Measurements from ENCODE around the gene ATP6V0A1. TPM values are rescaled to one million over a fixed set of nuclear protein-coding genes. Genes with fewer than 3 reads are reported as not detected.

ATP6V0A1 gene
- total and polyA plus RNA-seq, 8 donors = 13.1 to 435 (median 80.2) TPM

DNA sequence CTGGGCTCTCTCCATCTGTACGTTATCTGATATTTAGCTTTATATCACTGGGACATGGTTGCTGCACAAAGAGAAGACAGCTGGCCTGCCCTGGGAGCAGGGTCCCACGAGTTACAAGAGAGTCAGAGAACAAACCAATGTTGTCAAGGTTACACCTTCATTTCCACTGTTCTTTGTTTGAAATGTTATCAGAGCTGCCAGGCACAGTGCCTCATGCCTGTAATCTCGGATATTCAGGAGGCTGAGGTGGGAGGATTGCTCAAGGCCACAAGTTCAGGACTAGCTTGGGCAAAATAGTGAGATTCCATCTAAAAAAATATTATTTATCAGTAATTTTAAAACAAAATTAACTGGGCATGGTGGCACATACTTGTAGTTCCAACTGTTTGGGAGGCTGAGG lies 34.6 kb downstream of the ATP6V0A1 start:
- Histone ChIP-seq H3K27ac (no peak overlapping the region), H3K27me3 (no peaks in the 10 kb centered on the region), H3K36me3 (peaks cover 17 to 100% (median 100%) of the 10 kb centered on the region in 4 donors), H3K9me3 (no peaks in the 10 kb centered on the region), H3K4me3 (no peak overlapping the region), H3K4me1 (no peaks in the 10 kb centered on the region)
- no peak for DNase-seq
- intact Hi-C loops (cut with DNase I; ENCODE audit: low total_unique reads) = no loop called here
- WGBS, 5 donors = 42 to 64% (median 52%) methylated on average over 3 of the region's 3 CpGs
- TF ChIP-seq, protein P1, sequence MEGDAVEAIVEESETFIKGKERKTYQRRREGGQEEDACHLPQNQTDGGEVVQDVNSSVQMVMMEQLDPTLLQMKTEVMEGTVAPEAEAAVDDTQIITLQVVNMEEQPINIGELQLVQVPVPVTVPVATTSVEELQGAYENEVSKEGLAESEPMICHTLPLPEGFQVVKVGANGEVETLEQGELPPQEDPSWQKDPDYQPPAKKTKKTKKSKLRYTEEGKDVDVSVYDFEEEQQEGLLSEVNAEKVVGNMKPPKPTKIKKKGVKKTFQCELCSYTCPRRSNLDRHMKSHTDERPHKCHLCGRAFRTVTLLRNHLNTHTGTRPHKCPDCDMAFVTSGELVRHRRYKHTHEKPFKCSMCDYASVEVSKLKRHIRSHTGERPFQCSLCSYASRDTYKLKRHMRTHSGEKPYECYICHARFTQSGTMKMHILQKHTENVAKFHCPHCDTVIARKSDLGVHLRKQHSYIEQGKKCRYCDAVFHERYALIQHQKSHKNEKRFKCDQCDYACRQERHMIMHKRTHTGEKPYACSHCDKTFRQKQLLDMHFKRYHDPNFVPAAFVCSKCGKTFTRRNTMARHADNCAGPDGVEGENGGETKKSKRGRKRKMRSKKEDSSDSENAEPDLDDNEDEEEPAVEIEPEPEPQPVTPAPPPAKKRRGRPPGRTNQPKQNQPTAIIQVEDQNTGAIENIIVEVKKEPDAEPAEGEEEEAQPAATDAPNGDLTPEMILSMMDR (IDR thresholded peaks at IDR 0.05) = no peak
- no peak for TF ChIP-seq POLR2AphosphoS5 (IDR thresholded peaks at IDR 0.05)
- TF ChIP-seq EP300 (IDR thresholded peaks at IDR 0.05) = no peak
- TF ChIP-seq POLR2A (IDR thresholded peaks at IDR 0.05) = no peak

DNA sequence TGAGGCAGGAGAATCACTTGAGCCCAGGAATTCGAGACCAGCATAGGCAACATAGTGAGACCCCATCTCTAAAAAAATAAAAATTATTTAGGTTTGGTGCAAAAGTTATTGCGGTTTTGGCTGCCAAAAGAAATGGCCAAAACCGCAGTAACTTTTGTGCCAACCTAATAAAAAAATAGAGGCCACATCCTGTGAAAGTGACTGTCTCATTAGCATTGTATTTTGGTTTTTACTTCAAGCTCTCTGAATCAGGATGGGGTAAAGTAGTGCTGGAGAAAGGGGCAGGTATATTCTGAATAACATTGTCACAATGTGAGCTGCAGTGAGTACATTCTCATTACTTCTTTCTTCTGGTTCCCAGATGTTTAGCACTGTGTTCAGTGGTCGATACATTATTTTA lies 36.0 kb downstream of the ATP6V0A1 start:
- DNase-seq = no peak
- peaks cover 21 to 100% (median 100%) of the 10 kb centered on the region in 4 donors for H3K36me3 ChIP-seq
- TF ChIP-seq EP300 (IDR thresholded peaks at IDR 0.05) (no peak), POLR2A (IDR thresholded peaks at IDR 0.05) (no peak), POLR2AphosphoS5 (IDR thresholded peaks at IDR 0.05) (no peak)
- TF ChIP-seq, protein P1 (IDR thresholded peaks at IDR 0.05) = no peak

DNA sequence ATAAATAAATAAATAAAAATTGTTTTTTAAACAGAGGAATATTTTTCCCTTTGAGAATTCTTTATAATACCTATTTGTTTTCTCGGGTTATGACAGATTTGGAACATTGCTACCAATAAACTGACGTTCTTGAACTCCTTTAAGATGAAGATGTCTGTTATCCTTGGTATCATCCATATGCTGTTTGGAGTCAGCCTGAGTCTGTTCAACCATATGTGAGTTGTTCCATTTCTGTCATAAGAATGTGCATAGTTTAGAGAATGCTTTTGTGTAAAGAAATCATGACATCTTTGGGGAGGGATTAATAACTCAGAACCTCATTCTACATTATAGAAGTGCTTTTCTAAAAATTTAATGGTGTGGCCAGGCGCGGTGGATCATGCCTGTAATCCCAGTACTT lies 40.1 kb downstream of the ATP6V0A1 start:
- Histone ChIP-seq H3K36me3 (peaks cover 47 to 100% (median 100%) of the 10 kb centered on the region in 4 donors), H3K4me3 (no peak overlapping the region), H3K27ac (no peak overlapping the region), H3K27me3 (no peaks in the 10 kb centered on the region), H3K4me1 (no peaks in the 10 kb centered on the region), H3K9me3 (no peaks in the 10 kb centered on the region)
- WGBS, 5 donors = 89 to 96% (median 93%) methylated on average over 4 of the region's 4 CpGs
- DNase-seq = no peak
- no peak for TF ChIP-seq POLR2AphosphoS5 (IDR thresholded peaks at IDR 0.05)
- TF ChIP-seq POLR2A (IDR thresholded peaks at IDR 0.05) = no peak
- TF ChIP-seq, protein P1 (IDR thresholded peaks at IDR 0.05) = no peak
- TF ChIP-seq EP300 (IDR thresholded peaks at IDR 0.05) = no peak
- intact Hi-C loops (cut with DNase I; ENCODE audit: low total_unique reads) = no loop called here

More for the DNA sequence above, 36.0 kb downstream of the ATP6V0A1 start:
- 62 to 81% (median 69%) methylated on average over 4 of the region's 4 CpGs for WGBS, 5 donors
- Histone ChIP-seq H3K27ac (no peak overlapping the region), H3K9me3 (no peaks in the 10 kb centered on the region), H3K27me3 (no peaks in the 10 kb centered on the region), H3K4me3 (no peak overlapping the region), H3K4me1 (no peaks in the 10 kb centered on the region)
- intact Hi-C loops (cut with DNase I; ENCODE audit: low total_unique reads) = no loop called here

DNA sequence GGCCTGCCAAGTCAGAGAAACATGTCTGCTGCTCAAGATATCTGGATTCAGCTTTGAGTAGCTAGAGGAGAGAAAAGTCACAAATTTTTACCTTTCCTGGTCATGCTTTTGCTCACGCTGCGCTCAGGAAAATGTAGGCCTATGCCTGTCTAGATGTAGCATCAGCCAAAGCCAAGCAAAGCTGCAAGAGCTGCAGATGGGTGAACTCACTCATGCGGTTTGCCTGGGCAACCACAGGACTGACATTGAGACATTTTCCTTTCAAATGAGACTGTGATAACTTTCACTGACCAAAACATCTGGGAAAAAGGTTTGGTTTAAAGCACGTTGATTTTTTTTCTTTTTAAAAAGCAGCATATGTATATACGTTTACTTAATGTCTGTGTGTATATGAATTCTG lies 43.4 kb downstream of the ATP6V0A1 start:
- intact Hi-C loops (cut with DNase I; ENCODE audit: low total_unique reads) = no loop called here
- WGBS, 5 donors = 83 to 87% (median 86%) methylated on average over 5 of the region's 5 CpGs

More for the DNA sequence above, 43.4 kb downstream of the ATP6V0A1 start:
- H3K4me3 ChIP-seq = no peak overlapping the region
- H3K27me3 ChIP-seq = no peaks in the 10 kb centered on the region
- peaks cover 0 to 9% (median 0%) of the 10 kb centered on the region in 4 donors for H3K4me1 ChIP-seq
- TF ChIP-seq, protein P1 (IDR thresholded peaks at IDR 0.05) = no peak
- TF ChIP-seq POLR2A (IDR thresholded peaks at IDR 0.05) = no peak
- no peak for TF ChIP-seq POLR2AphosphoS5 (IDR thresholded peaks at IDR 0.05)
- TF ChIP-seq EP300 (IDR thresholded peaks at IDR 0.05) = no peak
- H3K36me3 ChIP-seq = peaks cover 36 to 100% (median 100%) of the 10 kb centered on the region in 4 donors
- H3K9me3 ChIP-seq = no peaks in the 10 kb centered on the region
- no peak overlapping the region for H3K27ac ChIP-seq
- DNase-seq = no peak
